NCI-H128 (cell line): ENCODE results near the gene STARD9.
"Not testable (repeated sequence)": the region's sequence is repeated elsewhere in the genome, so short reads cannot be mapped to it uniquely, and the experiment has no call there.

Experiments
- DNase-seq: peaks from one replicate; lab custom pipeline; 2025; ENCODE audit not compliant: unreplicated experiment; lab: John Stamatoyannopoulos, UW

The STARD9 gene

GRCh38 chr15:42590619-42591237 lies 15.3 kb downstream of the STARD9 start:
- DNase-seq = no peak

- DNase-seq = no peak
Measured at GRCh38 chr15:42591238-42591934, 16.0 kb downstream of the STARD9 start.

- DNase-seq = no peak
Measured at GRCh38 chr15:42592716-42593115, 17.3 kb downstream of the STARD9 start.

- DNase-seq = no peak
Measured at GRCh38 chr15:42593143-42593542, 17.7 kb downstream of the STARD9 start.

GRCh38 chr15:42594095-42594494 lies 18.7 kb downstream of the STARD9 start:
- DNase-seq = no peak

GRCh38 chr15:42595626-42596240 lies 20.3 kb downstream of the STARD9 start:
- no peak for DNase-seq

- DNase-seq = not testable (repeated sequence)
Measured at GRCh38 chr15:42601316-42601715, 25.9 kb downstream of the STARD9 start.

GRCh38 chr15:42602501-42602900 lies 27.1 kb downstream of the STARD9 start:
- DNase-seq = no peak

- DNase-seq = no peak
Measured at GRCh38 chr15:42603978-42604377, 28.6 kb downstream of the STARD9 start.

- DNase-seq = no peak
Measured at GRCh38 chr15:42604894-42605744, 29.7 kb downstream of the STARD9 start.

GRCh38 chr15:42605796-42606195 lies 30.4 kb downstream of the STARD9 start:
- DNase-seq = no peak

GRCh38 chr15:42608110-42608531 lies 32.7 kb downstream of the STARD9 start:
- no peak for DNase-seq

- no peak for DNase-seq
Measured at GRCh38 chr15:42608752-42609488, 33.5 kb downstream of the STARD9 start.

- no peak for DNase-seq
Measured at GRCh38 chr15:42611532-42611931, 36.1 kb downstream of the STARD9 start.

GRCh38 chr15:42612367-42612912 lies 37.0 kb downstream of the STARD9 start:
- DNase-seq = no peak

GRCh38 chr15:42616107-42616506 lies 40.7 kb downstream of the STARD9 start:
- no peak for DNase-seq

- DNase-seq = no peak
Measured at GRCh38 chr15:42619656-42620371, 44.4 kb downstream of the STARD9 start.

GRCh38 chr15:42621386-42621785 lies 46.0 kb downstream of the STARD9 start:
- no peak for DNase-seq

GRCh38 chr15:42621996-42622925 lies 46.9 kb downstream of the STARD9 start:
- no peak for DNase-seq
